Medulla oblongata (tissue), 1 donor: ENCODE measurements around the gene CHAC2.
"Not testable (repeated sequence)": the region's sequence is repeated elsewhere in the genome, so short reads cannot be mapped to it uniquely, and the experiment has no call there.

ENCODE experiments used
- DNase-seq: peaks from one replicate; pipeline ENCODE4 v3.0.0-alpha.2; 2015; ENCODE audit errors: extremely low spot score

The CHAC2 gene

DNA sequence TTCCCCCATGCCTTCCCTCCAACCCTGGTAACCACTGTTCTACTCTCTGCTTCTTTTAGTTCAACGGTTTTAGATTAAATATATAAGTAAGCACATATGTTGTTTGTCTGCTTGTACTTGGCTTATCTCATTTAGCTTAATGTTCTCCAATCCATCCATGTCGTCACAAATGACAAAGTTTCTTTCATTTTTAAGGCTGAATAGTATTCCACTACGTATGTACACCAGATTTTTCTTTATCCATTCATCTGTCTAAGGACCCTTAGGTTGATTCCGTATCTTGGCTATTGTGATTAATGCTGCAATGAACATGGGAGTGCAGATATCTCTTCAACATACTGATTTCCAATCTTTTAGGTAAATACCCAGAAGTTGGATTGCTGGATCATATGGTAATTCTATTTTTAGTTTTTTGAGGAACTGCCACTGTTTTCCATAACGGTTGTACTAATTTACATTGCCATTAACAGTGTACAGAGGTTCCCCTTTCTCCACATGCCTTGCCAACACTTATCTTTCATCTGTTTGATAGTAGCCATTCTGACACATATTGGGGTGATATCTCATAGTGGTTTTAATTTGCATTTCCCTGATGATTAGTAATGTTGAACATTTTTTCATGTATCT is 11.0 kb downstream of the CHAC2 start:
- no peak for DNase-seq

GRCh38 chr2:53780056-53780455 is 12.5 kb downstream of the CHAC2 start:
- DNase-seq = no peak

- no peak for DNase-seq
These were observed 15.1 kb downstream of the CHAC2 start for GRCh38 chr2:53782676-53783075.

DNA sequence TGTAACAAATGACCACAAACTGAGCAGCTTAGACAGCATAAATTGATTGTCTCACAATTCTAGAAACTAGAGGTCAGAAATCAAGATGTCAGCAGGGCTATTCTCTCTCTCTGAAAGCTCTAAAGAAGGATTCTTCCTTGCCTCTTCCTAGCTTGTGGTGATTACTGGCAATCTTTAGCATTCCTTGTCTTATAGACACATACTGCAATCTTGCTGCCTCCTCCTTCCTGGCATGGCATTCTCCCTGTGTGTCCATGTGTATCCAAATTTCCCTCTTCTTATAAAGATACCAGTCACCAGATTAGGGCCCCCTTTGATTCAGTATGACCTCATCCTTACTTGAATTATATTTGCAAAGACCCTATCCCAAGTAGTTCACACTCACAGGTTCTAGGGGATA is 16.8 kb downstream of the CHAC2 start:
- no peak for DNase-seq

DNA sequence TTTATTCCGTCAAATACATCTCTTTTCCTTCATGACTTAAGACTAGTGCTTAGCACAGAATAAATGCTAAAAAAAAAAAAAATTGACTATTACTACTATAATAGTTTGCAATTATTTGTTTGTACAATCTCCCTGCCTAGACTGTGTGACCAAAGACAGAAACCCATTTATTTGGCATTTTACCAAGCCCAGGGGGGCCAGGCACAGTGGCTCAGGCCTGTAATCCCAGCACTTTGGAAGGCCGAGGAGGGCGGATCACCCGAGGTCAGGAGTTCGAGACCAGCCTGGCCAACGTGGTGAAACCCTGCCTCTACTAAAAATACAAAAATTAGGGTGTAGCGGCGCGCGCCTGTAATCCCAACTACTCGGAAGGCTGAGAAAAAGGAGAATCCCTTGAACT is 17.8 kb downstream of the CHAC2 start:
- DNase-seq = no peak

GRCh38 chr2:53786352-53786704 is 18.7 kb downstream of the CHAC2 start:
- DNase-seq = no peak

GRCh38 chr2:53786705-53787613 is 19.4 kb downstream of the CHAC2 start, which contains the start of the genes ASB3 and ERLEC1:
Gene ASB3, minus strand, starts transcription at chr2:53786953. Its CDS starts 21,381 bp downstream, at chr2:53765572.
Gene ERLEC1, plus strand, starts transcription at chr2:53787044. Its CDS starts 167 bp downstream, at chr2:53787211.
- peak; percentile 90 for DNase-seq

DNA sequence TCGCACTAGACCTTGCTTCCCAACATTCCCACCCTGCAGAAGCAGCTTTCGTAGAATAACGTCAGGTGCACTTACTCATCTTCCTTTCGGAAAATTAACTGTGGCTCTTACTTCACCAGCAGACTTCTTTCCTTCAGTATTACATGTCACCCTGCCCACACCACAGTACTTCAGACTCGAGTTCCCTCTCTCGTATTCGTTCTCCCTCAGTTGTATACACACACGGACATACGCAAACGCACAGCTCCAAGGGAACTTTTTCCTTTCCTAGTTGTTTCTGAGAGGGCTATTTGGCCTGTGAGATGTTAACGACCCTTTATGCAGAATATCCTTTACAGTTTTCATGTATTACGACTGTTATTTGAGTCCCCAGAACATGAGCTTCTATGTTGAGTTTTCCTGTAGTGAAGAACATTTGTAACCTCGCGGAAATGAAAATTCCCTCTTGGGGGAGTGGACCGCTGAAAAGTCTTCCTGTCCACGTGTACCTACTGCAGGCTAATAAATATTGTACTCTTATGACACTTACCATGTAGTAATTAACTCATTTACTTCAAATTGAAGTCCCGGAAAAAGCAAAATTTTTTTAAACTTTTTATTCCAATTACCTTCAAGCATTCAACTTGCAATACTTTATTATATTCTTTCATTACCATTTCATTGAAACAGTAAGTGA is 20.1 kb downstream of the CHAC2 start:
- DNase-seq = no peak

DNA sequence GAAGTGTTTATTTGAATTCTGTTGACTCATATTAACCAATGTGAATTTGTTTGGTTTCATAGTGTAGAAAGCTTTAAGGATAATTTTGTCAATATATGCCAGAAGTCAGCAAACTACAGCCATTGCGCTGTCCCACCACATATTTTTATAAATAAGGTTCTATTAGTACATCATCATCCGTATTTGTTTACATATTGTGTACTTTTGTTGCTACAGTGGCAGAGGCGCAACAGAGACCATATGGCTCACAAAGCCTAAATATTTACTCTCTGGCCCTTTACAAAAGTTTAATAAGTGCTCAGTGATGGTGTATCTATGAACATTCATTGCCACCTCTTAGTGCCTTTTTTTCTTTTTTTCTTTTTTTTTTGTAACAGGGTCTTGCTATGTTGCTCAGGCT is 25.7 kb downstream of the CHAC2 start:
- no peak for DNase-seq

GRCh38 chr2:53793821-53794220 is 26.2 kb downstream of the CHAC2 start:
- DNase-seq = no peak

GRCh38 chr2:53801547-53801946 is 33.9 kb downstream of the CHAC2 start:
- no peak for DNase-seq

- no peak for DNase-seq
These were observed 35.1 kb downstream of the CHAC2 start for GRCh38 chr2:53802617-53803151.

- DNase-seq = no peak
These were observed 44.0 kb downstream of the CHAC2 start for GRCh38 chr2:53811601-53812000.

DNA sequence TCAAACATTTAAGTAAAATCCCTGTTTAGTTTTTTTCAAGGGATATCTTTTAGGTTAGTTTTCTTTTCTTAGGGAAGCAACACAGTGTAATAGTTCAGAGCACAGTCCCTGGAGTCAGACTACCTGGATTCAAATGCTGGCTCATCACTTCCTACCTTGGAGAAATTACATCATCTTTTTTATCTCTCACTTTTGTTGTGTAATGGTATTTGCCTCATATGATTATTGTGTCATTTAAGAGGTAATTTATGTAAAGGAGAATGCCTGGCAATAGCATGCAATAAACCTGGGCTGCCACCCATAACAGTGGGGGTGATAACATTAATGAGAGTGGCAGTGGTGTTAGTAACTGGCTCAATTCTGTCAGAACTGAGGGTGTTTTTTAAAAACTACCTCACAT is 45.5 kb downstream of the CHAC2 start:
- DNase-seq = no peak

GRCh38 chr2:53818854-53819435 is 51.3 kb downstream of the CHAC2 start:
- no peak for DNase-seq

DNA sequence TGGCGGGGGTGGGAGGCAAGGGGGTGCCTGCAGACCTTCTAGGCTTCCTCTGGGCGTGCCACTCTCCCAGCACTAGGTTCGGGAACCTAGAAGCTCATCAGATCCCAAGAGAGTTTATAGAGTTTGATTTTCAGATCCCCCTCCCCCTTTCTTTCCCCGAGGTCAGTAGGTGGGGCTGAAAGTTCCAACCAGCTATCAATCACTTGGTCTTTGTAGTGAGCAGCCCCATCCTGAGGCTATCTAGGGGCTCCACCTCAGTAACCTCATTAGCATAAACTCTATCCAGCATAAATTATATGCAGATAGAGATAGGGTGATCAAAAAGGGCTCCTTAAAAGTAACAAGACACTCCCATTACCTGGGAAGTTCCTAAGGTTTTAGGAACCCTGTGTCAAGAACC is 52.0 kb downstream of the CHAC2 start:
- DNase-seq = no peak

- DNase-seq = no peak
These were observed 52.4 kb downstream of the CHAC2 start for GRCh38 chr2:53820048-53820447.

GRCh38 chr2:53820711-53821110 is 53.1 kb downstream of the CHAC2 start:
- no peak for DNase-seq

- DNase-seq = no peak
These were observed 54.2 kb downstream of the CHAC2 start for GRCh38 chr2:53821810-53822209.

DNA sequence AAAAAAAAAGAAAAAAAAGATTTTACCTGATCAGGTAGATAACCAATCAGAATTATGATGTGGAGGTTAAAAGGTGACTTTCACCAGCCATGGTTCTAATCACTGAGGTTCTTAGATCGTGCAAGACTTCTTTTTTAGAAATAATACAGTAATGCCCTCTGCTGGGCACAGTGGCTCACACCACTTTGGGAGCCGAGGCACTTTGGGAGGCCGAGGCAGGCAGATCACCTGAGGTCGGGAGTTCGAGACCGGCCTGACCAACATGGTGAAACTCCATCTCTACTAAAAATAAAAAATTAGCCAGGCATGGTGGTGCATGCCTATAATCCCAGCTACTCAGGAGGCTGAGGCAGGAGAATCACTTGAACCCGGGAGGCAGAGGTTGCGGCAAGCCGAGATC is 56.0 kb downstream of the CHAC2 start:
- not testable (repeated sequence) for DNase-seq
